ENCODE measurements around the gene CAMTA1.

The CAMTA1 gene

GRCh38 chr1:7629465-7630195, 844.4 kb downstream of the CAMTA1 start:
- no peak overlapping the region for H3K4me3 ChIP-seq (ENCODE audit: control insufficient read depth, low read depth, low read length)
- TF ChIP-seq, protein P1, sequence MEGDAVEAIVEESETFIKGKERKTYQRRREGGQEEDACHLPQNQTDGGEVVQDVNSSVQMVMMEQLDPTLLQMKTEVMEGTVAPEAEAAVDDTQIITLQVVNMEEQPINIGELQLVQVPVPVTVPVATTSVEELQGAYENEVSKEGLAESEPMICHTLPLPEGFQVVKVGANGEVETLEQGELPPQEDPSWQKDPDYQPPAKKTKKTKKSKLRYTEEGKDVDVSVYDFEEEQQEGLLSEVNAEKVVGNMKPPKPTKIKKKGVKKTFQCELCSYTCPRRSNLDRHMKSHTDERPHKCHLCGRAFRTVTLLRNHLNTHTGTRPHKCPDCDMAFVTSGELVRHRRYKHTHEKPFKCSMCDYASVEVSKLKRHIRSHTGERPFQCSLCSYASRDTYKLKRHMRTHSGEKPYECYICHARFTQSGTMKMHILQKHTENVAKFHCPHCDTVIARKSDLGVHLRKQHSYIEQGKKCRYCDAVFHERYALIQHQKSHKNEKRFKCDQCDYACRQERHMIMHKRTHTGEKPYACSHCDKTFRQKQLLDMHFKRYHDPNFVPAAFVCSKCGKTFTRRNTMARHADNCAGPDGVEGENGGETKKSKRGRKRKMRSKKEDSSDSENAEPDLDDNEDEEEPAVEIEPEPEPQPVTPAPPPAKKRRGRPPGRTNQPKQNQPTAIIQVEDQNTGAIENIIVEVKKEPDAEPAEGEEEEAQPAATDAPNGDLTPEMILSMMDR (IDR thresholded peaks at IDR 0.05; ENCODE audit: control insufficient read depth, insufficient read depth, low read depth, low read length, missing control alignments), result no peak
- no peak for DNase-seq (ENCODE audit: low read depth)

GRCh38 chr1:7630378-7630777, 845.1 kb downstream of the CAMTA1 start:
- H3K4me3 ChIP-seq (ENCODE audit: control insufficient read depth, low read depth, low read length), result no peak overlapping the region
- DNase-seq (ENCODE audit: low read depth), result no peak
- TF ChIP-seq, protein P1 (IDR thresholded peaks at IDR 0.05; ENCODE audit: control insufficient read depth, insufficient read depth, low read depth, low read length, missing control alignments), result no peak

DNA sequence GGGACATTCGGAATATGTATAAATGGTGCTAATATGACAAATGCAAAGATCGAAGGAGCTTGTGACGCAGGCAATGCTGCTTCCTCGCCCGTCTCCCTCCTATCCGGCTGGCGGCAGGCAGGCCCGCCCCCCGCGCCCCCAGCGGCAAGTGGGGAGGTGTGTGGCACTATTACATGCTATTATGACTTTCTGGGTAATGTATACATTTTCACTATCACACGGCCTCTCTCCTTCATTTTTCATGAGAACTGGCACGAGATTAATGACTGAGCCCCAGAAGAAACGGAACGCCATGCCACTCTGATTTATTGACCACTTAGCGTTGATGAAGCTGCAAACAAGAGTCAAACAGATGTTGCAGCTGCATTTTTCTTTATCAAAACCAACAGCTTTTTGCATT, 846.9 kb downstream of the CAMTA1 start:
- no peak for DNase-seq (ENCODE audit: low read depth)
- H3K4me3 ChIP-seq (ENCODE audit: control insufficient read depth, low read depth, low read length), result no peak overlapping the region
- TF ChIP-seq, protein P1 (IDR thresholded peaks at IDR 0.05; ENCODE audit: control insufficient read depth, insufficient read depth, low read depth, low read length, missing control alignments), result no peak

DNA sequence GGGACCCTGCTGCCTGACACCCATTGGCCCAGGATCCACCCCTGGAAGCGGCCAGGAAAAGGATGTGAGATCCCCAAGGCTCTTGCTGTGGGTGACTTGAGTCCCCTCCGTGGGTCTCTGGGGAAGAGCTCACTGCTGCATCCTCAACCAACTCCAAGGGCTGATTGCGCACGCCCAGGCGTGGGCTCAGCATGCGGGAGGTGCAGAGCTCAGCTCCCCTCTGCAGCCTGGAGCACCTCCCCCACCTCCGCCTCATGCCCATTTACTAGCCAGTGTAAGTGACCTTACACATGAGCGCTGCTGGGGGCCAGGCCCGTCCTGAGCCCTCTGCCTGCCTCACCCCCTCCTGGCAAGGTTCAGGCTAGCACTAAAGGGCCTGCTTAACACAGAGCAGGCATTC, 847.4 kb downstream of the CAMTA1 start:
- TF ChIP-seq, protein P1 (IDR thresholded peaks at IDR 0.05; ENCODE audit: control insufficient read depth, insufficient read depth, low read depth, low read length, missing control alignments), result no peak
- DNase-seq (ENCODE audit: low read depth), result no peak
- no peak overlapping the region for H3K4me3 ChIP-seq (ENCODE audit: control insufficient read depth, low read depth, low read length)

DNA sequence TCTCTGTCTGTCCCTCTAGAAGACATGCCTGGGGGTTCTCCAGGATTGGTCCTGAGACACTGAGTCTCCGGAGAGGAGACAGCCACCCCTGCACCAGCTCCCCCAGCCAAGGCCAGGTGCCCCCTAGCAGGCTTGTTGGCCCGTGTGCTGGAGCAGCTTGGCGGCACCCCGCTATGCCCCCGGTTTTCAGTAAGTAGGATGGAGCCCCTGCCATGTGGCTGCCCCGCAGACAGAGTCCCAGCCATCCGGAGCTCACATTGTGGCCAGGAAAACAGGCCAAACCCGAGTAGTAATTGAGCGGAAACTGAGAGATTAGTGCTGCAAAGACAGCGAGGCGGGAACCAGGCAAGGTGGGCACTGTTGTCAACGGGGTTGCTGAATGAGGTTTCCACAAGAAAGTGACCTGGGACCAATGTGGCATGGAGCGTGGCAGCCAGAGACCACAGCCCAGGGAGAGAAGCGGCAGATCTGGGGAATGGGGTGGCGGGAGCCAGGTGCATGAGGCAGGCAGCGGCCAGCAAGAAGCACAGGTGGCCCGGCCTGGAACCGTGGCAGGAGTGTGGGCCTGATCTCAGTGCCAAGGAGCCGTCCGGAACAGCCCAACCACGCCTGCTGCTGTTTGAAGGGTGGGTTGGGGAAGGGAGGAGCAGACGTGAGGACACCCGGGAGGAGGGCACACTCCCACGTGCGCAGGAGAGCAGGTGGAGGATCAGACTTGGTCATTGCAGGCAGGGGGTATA, 848.4 kb downstream of the CAMTA1 start:
- no peak overlapping the region for H3K4me3 ChIP-seq (ENCODE audit: control insufficient read depth, low read depth, low read length)
- DNase-seq (ENCODE audit: low read depth), result no peak
- TF ChIP-seq, protein P1 (IDR thresholded peaks at IDR 0.05; ENCODE audit: control insufficient read depth, insufficient read depth, low read depth, low read length, missing control alignments), result no peak

- TF ChIP-seq, protein P1 (IDR thresholded peaks at IDR 0.05; ENCODE audit: control insufficient read depth, insufficient read depth, low read depth, low read length, missing control alignments), result no peak
Observed at GRCh38 chr1:7634546-7635240, 849.4 kb downstream of the CAMTA1 start.

More at GRCh38 chr1:7634546-7635240, 849.4 kb downstream of the CAMTA1 start:
- no peak overlapping the region for H3K4me3 ChIP-seq (ENCODE audit: control insufficient read depth, low read depth, low read length)
- DNase-seq (ENCODE audit: low read depth), result no peak

All from AG09309 (cell line).